Subcutaneous abdominal adipose tissue (tissue), 5 donors: ENCODE results near the gene SIGLEC1.
A peak's percentile ranks its signal among the peaks of the same experiment; 100 is the strongest.

Experiments
- H3K27ac ChIP-seq: one replicate; pipeline ENCODE4 v1.7.0; 2013; ENCODE audit warnings: low read depth, mild to moderate bottlenecking, inconsistent platforms, low read length, moderate library complexity
- H3K27me3 ChIP-seq, 5 donors: one replicate each; pipeline ENCODE4 v1.7.0; 2013; ENCODE audit warnings: low read length in 5 of 5, inconsistent platforms in 1 of 5; ENCODE audit not compliant: control insufficient read depth in 5 of 5, insufficient read depth in 4 of 5
- H3K36me3 ChIP-seq, 5 donors: one replicate each; pipeline ENCODE4 v1.7.0; 2013; ENCODE audit warnings: low read length in 5 of 5; ENCODE audit not compliant: control insufficient read depth in 5 of 5, insufficient read depth in 5 of 5
- H3K4me1 ChIP-seq, 5 donors: one replicate each; pipeline ENCODE4 v1.7.0; 2013; ENCODE audit warnings: low read length in 5 of 5, mild to moderate bottlenecking in 3 of 5, moderate library complexity in 1 of 5; ENCODE audit not compliant: control insufficient read depth in 5 of 5, insufficient read depth in 5 of 5
- H3K4me3 ChIP-seq, 5 donors: one replicate each; pipeline ENCODE4 v1.7.0; 2013; ENCODE audit warnings: low read length in 5 of 5, low read depth in 1 of 5
- H3K9ac ChIP-seq, 5 donors: one replicate each; pipeline ENCODE4 v1.7.0; 2013; ENCODE audit warnings: low read length in 5 of 5, mild to moderate bottlenecking in 4 of 5, moderate library complexity in 3 of 5
- H3K9me3 ChIP-seq, 5 donors: one replicate each; pipeline ENCODE4 v1.7.0; 2013; ENCODE audit warnings: low read length in 5 of 5; ENCODE audit not compliant: control insufficient read depth in 5 of 5
- donor health status: healthy.
- donor health status: healthy.
- donor health status: healthy.
- donor health status: healthy.
- donor health status: healthy.

SIGLEC1 gene

GRCh38 chr20:3729811-3730540, 17.6 kb upstream of the SIGLEC1 start:
- Histone ChIP-seq H3K9me3 (no peaks in the 10 kb centered on the region), H3K9ac (peak overlapping the region in 1 of 5 donors; percentile 17), H3K27ac (peak overlapping the region; percentile 27), H3K36me3 (no peaks in the 10 kb centered on the region), H3K4me3 (no peak overlapping the region), H3K4me1 (peaks cover 5 to 77% (median 53%) of the 10 kb centered on the region in 5 donors), H3K27me3 (peaks cover 8 to 26% (median 24%) of the 10 kb centered on the region in 5 donors)

- Histone ChIP-seq H3K27ac (peak overlapping the region; percentile 65), H3K36me3 (no peaks in the 10 kb centered on the region), H3K9ac (no peak overlapping the region), H3K9me3 (no peaks in the 10 kb centered on the region), H3K4me1 (peaks cover 5 to 72% (median 51%) of the 10 kb centered on the region in 5 donors), H3K27me3 (peaks cover 8 to 26% (median 24%) of the 10 kb centered on the region in 5 donors), H3K4me3 (no peak overlapping the region)
Observed at GRCh38 chr20:3729378-3729777, 17.0 kb upstream of the SIGLEC1 start.

DNA sequence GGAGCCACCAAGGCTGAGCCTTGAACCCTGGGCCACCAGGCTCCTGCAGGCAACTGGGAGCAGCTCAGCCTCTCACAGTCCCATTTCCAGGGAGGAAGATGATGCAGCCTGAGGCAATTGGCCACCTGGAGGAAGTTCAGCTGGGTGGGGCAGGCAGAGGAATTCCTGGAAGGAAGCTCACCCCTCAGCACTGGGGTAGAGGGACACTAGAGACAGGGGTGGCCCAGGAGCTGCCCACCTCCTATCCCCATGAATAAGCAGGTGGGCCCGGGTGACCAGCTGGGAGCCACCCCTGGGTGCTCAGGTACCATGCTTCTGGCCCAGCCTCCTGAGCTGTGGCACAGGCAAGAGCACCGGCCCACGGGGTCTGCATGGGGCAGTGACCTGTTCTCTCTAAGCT, 16.5 kb upstream of the SIGLEC1 start:
- H3K4me1 ChIP-seq: peaks cover 5 to 67% (median 46%) of the 10 kb centered on the region in 5 donors
- H3K9me3 ChIP-seq: no peaks in the 10 kb centered on the region
- H3K27ac ChIP-seq: peak overlapping the region; percentile 65
- no peak overlapping the region for H3K9ac ChIP-seq
- H3K27me3 ChIP-seq: peaks cover 8 to 24% (median 22%) of the 10 kb centered on the region in 5 donors
- no peaks in the 10 kb centered on the region for H3K36me3 ChIP-seq
- peak overlapping the region in 1 of 5 donors; percentile 22 for H3K4me3 ChIP-seq

DNA sequence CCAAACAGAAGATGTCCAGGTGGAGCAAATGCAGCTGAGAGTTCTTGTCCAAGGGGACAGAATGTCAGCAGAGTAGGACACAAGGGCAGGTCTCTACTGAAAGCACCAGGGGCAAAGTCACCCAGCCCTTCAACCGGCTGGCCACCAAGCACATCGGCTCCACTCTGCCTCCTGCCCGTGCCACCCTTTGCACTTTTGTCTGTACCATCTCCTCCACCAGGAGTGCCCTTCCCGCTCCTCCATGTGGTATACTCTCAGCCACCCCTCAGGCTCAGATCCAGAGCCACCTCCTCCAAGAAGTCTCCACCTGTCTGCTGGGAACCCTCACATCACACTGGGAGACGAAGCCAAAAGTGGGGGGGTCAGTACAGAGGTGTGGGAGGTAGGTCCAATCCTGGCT, 16.0 kb upstream of the SIGLEC1 start:
- H3K36me3 ChIP-seq: no peaks in the 10 kb centered on the region
- H3K9me3 ChIP-seq: no peaks in the 10 kb centered on the region
- H3K4me1 ChIP-seq: peaks cover 5 to 62% (median 42%) of the 10 kb centered on the region in 5 donors
- peaks cover 8 to 23% (median 17%) of the 10 kb centered on the region in 5 donors for H3K27me3 ChIP-seq
- peak overlapping the region in 1 of 5 donors; percentile 28 for H3K9ac ChIP-seq
- no peak overlapping the region for H3K4me3 ChIP-seq
- H3K27ac ChIP-seq: peak overlapping the region; percentile 65

- H3K36me3 ChIP-seq: no peaks in the 10 kb centered on the region
- H3K9ac ChIP-seq: peak overlapping the region in 2 of 5 donors; percentile 19 to 38
- H3K27ac ChIP-seq: peak overlapping the region; percentile 65
- peaks cover 8 to 17% (median 10%) of the 10 kb centered on the region in 5 donors for H3K27me3 ChIP-seq
- H3K4me3 ChIP-seq: peak overlapping the region in 3 of 5 donors; percentile 10 to 35 (median 27)
- H3K4me1 ChIP-seq: peaks cover 5 to 55% (median 38%) of the 10 kb centered on the region in 5 donors
- H3K9me3 ChIP-seq: no peaks in the 10 kb centered on the region
Observed at GRCh38 chr20:3727401-3728021, 15.1 kb upstream of the SIGLEC1 start.

DNA sequence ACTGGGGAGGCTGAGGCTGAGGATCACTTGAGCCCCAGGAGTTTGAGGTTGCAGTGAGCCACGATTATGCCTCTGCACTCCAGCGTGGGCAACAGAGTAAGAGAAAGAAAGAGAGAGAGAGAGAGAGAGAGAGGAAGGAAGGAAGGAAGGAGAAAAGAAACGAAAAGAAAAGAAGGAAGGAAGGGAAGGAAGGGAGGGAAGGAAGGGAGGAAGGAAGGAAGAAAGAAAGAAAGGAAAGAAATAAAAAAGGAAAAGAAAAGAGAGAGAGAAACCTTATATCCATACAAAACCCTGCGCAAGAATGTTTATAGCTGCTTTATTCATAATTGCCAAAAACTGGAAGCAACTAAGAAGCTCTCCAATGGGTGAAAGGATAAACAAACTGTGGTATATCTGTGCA, 12.0 kb upstream of the SIGLEC1 start:
- H3K9me3 ChIP-seq: no peaks in the 10 kb centered on the region
- no peak overlapping the region for H3K27ac ChIP-seq
- H3K4me1 ChIP-seq: peaks cover 5 to 25% (median 19%) of the 10 kb centered on the region in 5 donors
- H3K27me3 ChIP-seq: peaks cover 4 to 8% (median 7%) of the 10 kb centered on the region in 5 donors
- no peak overlapping the region for H3K9ac ChIP-seq
- no peaks in the 10 kb centered on the region for H3K36me3 ChIP-seq
- H3K4me3 ChIP-seq: no peak overlapping the region

GRCh38 chr20:3723284-3723683, 10.9 kb upstream of the SIGLEC1 start:
- H3K27me3 ChIP-seq: peaks cover under 1 to 4% (median 3%) of the 10 kb centered on the region in 5 donors
- no peak overlapping the region for H3K4me3 ChIP-seq
- H3K36me3 ChIP-seq: no peaks in the 10 kb centered on the region

DNA sequence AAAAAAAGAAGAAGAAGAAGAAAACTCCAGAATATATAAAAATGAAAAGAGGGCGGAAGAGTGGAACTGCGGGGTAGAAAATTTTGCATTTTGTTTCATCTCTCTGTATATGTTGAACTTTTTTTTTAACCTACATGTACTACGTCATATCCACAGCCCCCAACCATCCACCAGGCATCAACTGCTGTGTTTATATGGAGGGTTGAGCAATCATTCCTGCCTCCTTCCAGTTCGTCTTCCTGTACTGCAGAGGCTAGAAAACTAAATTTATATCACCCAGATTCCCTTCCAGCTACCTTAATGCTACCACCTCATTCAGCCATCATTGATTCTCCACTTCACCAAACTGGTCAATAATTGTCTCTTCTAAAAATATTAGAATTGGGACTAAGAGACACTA, 9.5 kb upstream of the SIGLEC1 start:
- peaks cover 0 to under 1% (median 0%) of the 10 kb centered on the region in 5 donors for H3K4me1 ChIP-seq
- no peak overlapping the region for H3K27ac ChIP-seq
- no peak overlapping the region for H3K9ac ChIP-seq

More at GRCh38 chr20:3723284-3723683, 10.9 kb upstream of the SIGLEC1 start:
- no peak overlapping the region for H3K27ac ChIP-seq
- H3K4me1 ChIP-seq: peaks cover 0 to 15% (median 9%) of the 10 kb centered on the region in 5 donors
- no peaks in the 10 kb centered on the region for H3K9me3 ChIP-seq
- H3K9ac ChIP-seq: no peak overlapping the region

DNA sequence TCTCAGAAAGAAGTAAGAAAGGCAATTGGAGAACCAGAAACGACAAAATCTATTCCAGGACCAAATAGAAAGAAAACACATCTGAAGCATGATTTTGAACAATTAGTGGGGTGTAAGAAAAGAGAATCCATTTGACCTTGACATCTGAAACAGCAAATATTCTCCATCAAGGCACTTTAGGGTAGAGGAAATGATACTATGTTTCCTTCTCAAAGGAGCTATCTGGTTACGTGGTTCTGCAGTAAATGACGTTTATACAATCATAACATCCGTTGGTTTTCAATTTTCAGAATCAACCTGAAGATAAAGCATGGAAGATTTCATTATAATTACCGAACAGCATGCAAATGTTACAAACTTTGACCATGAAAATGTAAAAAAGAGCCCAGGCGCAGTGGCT, 8.2 kb upstream of the SIGLEC1 start:
- no peaks in the 10 kb centered on the region for H3K27me3 ChIP-seq

More for the DNA sequence above, 9.5 kb upstream of the SIGLEC1 start:
- H3K36me3 ChIP-seq: no peaks in the 10 kb centered on the region
- peaks cover 0 to 1% (median 0%) of the 10 kb centered on the region in 5 donors for H3K27me3 ChIP-seq
- no peak overlapping the region for H3K4me3 ChIP-seq
- H3K9me3 ChIP-seq: no peaks in the 10 kb centered on the region

DNA sequence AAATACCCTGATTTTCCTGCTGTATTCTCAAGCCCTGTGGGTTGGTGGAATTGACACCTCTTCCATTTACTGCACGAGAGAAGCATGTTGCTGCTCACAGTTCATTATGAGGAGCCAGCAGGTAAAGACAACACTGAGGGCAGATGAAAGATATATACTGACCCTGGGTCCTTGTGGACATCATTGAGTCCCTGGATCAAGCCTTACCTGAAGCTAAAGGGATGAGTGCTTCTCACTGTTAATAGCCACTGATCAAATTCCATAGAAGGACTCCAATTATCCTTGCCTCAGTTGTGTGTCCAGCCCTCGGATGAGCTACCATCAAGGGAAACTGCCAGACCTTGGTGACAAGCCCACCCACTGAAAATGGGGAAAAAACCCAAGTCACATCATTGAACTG, 7.7 kb upstream of the SIGLEC1 start:
- Histone ChIP-seq H3K9me3 (no peaks in the 10 kb centered on the region), H3K4me1 (peaks cover 0 to 4% (median 0%) of the 10 kb centered on the region in 5 donors), H3K27ac (no peak overlapping the region), H3K4me3 (no peak overlapping the region), H3K36me3 (no peaks in the 10 kb centered on the region), H3K9ac (no peak overlapping the region), H3K27me3 (no peaks in the 10 kb centered on the region)

More for the DNA sequence above, 8.2 kb upstream of the SIGLEC1 start:
- Histone ChIP-seq H3K9ac (no peak overlapping the region), H3K4me1 (peaks cover 0 to 4% (median 0%) of the 10 kb centered on the region in 5 donors), H3K4me3 (no peak overlapping the region), H3K27ac (no peak overlapping the region), H3K9me3 (no peaks in the 10 kb centered on the region), H3K36me3 (no peaks in the 10 kb centered on the region)
